GM13976 (cell line): ENCODE data around the gene SVIL.

Source experiments
- DNase-seq: peaks from one replicate; pipeline ENCODE4 v3.0.0; 2012; ENCODE audit warnings: low spot score
- CTCF ChIP-seq: IDR thresholded peaks from 2 replicates; pipeline ENCODE4 v1.5.1; 2012; ENCODE audit warnings: borderline replicate concordance, mild to moderate bottlenecking; ENCODE audit not compliant: insufficient read depth; ENCODE audit errors: extremely low read depth, missing control alignments, control extremely low read depth
- in situ Hi-C: fragments of 300-500 bp; cut with MboI; formaldehyde crosslinking; loops from one replicate; pipeline ENCODE4 v1.12.0; 2022; ENCODE audit warnings: low sequenced_read_pairs, mixed read lengths, inconsistent platforms; ENCODE audit not compliant: unreplicated experiment

Gene SVIL

GRCh38 chr10:29671968-29672367, 37.2 kb upstream of the SVIL start:
- TF ChIP-seq CTCF = no peak
- no peak for DNase-seq
- in situ Hi-C loops = no loop called here

GRCh38 chr10:29671228-29671780, 36.5 kb upstream of the SVIL start:
- TF ChIP-seq CTCF = no peak
- in situ Hi-C loops = no loop called here
- DNase-seq = no peak

- TF ChIP-seq CTCF = no peak
- no peak for DNase-seq
- in situ Hi-C loops = no loop called here
Measured at GRCh38 chr10:29670761-29671160, 36.0 kb upstream of the SVIL start.

- no peak for DNase-seq
- no peak for TF ChIP-seq CTCF
- in situ Hi-C loops = no loop called here
Measured at GRCh38 chr10:29669149-29669548, 34.4 kb upstream of the SVIL start.

- in situ Hi-C loops = no loop called here
- TF ChIP-seq CTCF = no peak
- DNase-seq = no peak
Measured at GRCh38 chr10:29668628-29669027, 33.9 kb upstream of the SVIL start.

GRCh38 chr10:29667191-29667590, 32.4 kb upstream of the SVIL start:
- in situ Hi-C loops = no loop called here
- no peak for TF ChIP-seq CTCF
- DNase-seq = no peak

GRCh38 chr10:29666201-29666600, 31.4 kb upstream of the SVIL start:
- no peak for TF ChIP-seq CTCF
- DNase-seq = no peak
- in situ Hi-C loops = no loop called here
